Hypothalamus (tissue), 51 donors: Measurements from ENCODE around the gene SYPL2.
"Not testable (repeated sequence)": the region's sequence is repeated elsewhere in the genome, so short reads cannot be mapped to it uniquely, and the experiment has no call there.

Source experiments
- DNase-seq, 51 donors: peaks; one replicate each; lab custom pipeline; 2025; lab: John Stamatoyannopoulos, UW

SYPL2 gene

DNA sequence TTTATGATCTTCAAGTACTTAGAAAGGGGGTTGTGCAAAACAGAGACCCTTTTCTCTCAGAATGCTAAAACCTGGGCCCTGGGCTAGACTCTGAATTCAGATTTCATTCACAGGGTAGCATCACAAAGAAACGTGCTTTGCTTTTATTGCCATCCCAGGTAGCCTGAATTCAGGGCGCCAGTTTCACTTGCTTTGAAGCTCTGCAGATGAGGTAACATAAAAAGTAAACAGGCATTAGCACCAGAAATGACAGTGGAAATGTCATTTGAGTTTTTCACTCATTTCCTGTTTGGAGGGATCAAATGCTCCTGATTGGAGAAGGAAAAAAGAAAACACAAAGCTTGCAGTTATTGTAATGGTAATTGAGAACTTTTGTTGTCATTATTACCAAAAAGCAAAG, 2.6 kb downstream of the SYPL2 start:
- DNase-seq = no peak

DNA sequence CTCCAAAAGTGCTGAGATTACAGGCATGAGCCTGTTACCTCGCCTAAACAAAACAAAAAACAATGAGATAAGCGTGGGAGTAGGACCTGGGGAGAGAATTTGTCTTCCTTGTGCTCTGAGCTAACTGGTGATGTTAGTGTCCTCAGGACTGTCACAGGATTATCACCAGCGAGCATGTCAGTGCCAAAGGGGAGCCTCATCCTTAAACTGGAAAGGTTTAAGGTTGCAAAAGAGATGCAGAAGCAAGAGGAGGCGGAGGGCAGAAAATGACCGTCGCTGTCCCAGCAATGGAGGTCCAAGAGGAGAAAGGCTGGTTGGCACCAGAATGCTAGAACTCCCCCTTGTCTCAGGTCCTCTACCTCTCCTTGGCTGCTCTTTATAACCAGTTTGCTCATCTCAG, 3.9 kb downstream of the SYPL2 start:
- DNase-seq = no peak

DNA sequence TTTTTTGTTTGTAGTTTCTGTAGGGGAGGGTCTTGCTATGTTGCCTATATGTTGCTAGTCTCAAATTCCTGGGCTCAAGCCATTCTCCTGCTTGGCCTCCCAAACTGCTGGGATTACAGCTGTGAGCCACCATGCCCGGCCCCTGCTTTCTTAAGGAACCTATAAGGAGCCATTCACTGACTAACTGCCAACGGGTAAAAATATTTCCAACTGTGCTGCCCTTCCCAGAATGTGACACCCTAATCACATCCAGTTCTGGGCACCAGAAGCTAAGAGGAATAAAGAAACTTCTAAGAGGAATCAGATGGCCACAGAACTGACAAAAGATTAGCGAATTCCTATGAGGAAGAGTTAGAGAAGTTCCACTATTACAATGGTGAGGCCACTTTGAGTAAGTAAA, 6.4 kb downstream of the SYPL2 start:
- DNase-seq = no peak

DNA sequence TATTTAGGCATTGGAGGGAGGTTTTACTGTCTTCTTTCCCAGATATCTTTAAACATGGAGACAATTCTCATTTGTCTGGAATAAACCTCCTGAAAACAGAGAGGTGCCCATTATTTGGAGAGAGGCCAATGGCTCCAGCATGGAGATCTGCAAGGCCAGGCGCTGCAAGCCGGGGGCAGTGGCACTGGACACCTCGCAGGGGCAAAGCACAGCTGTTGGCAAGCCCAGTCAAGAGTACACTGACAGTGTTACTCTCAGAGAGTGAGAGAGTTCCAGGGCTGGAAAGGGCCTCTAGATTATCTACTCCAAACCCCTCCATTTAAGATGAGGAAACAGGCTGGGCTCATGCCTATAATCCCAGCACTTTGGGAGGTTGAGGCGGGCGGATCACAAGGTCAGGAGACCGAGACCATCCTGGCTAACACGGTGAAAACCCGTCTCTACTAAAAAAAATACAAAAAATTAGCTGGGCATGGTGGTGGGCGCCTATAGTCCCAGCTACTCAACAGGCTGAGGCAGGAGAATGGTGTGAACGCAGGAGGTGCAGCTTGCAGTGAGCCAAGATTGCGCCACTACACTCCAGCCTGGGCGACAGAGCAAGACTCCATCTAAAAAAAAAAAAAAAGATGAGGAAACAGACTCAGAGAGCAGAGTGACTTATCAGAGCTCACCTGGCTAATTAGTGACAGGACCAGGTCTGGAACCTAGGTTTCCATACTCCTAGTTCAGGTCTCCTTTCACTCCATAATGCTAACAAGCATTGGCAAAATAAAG, 7.1 kb downstream of the SYPL2 start:
- not testable (repeated sequence) for DNase-seq

DNA sequence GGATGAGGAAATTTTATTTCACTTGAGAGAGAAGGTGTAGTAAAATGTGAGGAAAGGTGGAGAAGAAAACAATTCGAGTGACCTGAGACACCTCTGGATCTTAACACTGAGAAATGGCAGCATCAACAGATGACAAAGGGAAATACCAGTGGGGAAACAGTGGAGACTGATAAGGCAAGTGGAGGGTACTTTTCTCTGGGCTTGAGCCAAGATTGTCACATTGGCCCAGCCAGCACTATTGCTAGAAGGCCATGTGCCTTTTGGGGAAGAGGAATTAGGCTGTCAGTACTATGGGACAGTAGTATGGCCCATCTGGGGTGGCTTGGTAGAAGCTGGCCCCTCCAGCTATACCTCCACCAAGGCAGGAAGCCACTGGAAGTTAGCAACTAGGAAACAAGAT, 8.4 kb downstream of the SYPL2 start:
- DNase-seq = no peak

DNA sequence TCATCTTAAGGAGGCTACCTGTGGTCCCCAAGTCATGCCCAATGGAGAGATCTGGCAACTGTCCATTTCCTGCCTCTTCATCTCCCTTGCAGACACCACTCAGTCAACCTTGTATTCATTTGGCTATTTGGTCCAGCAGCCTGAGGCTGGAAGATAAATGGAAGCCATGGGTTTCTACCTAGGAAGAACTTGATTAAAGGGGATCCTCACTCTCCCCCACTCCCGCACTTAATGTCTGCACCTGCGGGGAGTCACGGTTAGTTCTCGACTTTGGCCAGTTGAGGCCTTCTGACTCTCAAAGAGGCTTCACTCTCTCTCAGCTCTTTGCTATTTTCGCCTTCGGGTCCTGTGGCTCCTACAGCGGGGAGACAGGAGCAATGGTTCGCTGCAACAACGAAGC, 8.9 kb downstream of the SYPL2 start:
- no peak for DNase-seq

DNA sequence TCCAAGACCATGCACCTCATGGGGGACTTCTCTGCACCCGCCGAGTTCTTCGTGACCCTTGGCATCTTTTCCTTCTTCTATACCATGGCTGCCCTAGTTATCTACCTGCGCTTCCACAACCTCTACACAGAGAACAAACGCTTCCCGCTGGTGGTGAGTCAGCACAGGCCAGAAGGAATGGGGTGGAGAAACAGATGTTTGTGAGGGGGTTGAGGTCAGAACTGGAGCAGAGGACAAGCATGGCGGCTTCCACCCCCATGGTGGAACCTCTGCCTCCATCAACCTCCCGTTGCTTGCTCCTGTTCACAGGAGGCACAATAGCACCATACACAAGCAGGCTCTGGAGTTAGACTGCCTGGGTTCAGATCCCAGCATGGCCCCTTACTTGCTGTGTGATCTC, 10.5 kb downstream of the SYPL2 start:
- DNase-seq = no peak

DNA sequence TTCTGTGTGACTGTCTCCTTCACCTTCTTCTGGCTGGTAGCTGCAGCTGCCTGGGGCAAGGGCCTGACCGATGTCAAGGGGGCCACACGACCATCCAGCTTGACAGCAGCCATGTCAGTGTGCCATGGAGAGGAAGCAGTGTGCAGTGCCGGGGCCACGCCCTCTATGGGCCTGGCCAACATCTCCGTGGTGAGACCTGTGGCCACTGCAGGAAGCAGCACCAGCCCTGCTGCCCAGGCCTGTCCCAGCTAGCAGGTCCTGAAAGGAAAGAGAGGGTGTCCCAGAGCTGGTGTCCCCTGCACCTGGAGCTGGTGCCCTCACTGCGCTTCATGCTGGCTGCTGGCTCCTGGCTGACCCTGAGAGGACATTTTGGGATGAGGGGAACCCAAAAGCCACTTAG, 11.5 kb downstream of the SYPL2 start:
- DNase-seq = no peak

DNA sequence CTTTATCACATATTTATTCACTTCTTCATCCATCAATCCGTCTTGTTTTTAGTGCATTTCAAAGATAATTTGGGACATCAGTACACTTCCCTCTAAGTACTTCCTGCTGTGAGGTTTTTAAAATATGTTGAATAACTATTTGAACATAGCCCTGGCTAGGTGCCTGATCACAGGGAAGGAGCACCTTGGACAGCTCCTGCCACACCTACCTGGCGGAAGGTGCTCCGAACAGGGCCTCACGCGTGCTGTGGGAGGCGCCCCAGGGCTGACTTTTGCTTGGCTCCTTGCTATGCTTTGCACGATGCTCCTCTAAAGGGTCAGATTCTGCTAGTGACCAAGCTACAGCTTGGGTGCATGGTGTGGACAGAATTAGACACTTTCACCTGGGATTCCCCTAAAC, 12.5 kb downstream of the SYPL2 start:
- no peak for DNase-seq

DNA sequence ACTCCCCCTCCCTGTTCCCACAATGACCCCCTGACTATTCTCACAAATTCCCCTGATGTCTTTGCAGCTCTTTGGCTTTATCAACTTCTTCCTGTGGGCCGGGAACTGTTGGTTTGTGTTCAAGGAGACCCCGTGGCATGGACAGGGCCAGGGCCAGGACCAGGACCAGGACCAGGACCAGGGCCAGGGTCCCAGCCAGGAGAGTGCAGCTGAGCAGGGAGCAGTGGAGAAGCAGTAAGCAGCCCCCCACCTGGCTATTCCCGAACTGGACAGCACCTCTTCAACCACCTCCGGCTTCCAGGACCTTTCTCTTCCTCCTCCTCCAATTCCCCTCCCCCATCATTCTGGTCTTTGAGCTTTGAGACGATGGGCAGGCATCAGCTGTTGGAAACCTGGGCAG, 13.0 kb downstream of the SYPL2 start:
- DNase-seq = no peak

DNA sequence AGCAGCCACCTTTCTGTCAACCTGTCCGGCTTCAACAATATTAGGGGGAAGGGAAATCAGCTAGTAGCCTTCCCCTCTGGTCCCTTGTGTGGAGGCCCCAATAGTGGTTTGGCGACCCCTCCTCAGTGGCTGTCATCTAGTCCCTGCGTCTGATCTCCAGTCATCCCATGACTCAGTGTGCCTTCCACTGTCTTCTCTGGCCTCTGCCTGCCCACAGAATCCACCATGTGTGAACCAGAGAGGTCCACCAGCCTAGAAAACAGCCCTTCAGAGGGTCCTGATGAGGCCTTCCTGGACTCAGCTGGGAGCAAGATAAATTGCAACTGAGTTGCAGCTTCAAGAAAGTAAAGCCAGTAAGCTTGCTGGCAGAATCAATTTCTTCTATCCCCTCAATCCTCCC, 13.6 kb downstream of the SYPL2 start:
- DNase-seq = no peak

DNA sequence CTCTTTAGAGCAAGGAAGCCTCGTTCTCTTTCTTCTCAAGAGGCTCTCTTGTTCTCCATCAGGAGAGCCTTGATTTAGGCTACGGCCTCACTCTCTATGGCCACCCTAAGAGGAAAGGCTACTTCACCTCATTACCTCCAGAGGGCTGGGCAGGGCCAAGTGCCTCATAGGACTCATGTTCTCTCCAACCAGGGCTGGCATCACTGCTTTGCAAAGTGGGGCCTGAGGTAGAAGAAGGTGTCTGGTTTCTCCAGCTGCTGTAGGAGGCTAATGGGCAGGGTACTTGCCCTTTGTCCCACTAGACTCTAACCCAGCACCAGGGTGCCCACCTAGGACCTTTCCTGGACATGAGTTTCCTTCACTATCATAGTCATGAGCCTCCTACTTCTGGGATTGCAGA, 15.3 kb downstream of the SYPL2 start:
- no peak for DNase-seq

DNA sequence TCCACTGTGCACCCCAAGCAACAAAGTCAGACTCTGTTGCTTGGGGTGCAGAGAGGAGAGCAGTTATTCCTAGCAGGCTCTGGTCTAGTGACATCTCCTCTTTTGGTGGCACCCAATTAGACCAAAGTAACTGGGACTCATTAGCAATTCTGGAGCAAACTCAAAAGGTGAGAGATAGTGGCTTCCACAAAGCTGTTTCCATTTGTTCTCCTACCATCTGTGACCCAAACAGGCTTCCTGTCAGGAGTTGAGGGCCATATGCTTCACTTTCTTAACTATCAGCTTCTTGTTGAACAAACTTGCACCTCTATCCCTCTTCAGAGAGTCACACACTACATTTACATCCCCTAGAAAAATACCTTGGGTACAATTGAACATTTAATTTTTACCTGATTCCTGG, 15.9 kb downstream of the SYPL2 start:
- DNase-seq = no peak

DNA sequence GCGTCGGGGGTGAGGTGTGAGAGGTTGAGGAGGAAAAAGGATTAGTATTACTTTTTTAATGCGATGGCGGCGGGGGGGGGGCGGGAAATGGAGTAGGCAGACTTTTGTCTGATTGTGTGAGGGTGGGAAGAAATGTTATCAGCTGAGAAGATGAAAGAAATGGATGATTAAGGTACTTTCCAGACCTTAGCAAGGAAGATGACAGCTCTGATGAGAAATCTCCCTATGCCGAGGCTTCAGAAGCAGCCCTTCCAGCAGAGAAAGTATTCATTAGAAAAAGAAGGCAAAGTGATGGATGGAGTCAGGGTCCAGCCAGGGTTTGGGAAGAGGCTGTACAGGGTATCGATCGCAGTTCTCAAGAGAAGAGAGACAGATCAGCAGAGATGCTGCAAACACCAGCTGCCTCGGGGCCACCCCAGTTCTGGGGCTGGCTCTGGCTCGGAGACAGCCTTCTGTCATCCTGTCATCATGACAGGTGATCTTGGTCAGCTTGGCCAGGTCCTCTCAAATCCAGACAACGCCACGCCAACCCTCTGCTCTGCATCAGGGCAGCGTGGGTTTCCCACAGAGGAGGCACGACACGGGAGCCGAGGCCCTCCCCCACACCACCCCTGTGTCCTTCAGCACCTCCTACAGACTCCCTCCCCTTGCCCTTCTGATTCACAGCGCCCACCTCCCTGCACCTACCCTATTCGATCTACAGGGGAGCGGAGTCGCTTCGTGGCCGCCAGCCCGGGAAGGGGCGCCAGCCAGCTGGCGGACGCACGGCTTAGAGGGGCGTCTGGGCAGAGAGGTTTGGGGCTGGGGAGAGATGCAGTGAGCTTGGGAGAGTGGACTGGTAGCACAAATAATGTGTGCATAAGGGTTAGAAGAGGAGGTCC, 16.7 kb downstream of the SYPL2 start:
- DNase-seq = peak in 28 of 51 donors; percentile 27 to 83 (median 62)

DNA sequence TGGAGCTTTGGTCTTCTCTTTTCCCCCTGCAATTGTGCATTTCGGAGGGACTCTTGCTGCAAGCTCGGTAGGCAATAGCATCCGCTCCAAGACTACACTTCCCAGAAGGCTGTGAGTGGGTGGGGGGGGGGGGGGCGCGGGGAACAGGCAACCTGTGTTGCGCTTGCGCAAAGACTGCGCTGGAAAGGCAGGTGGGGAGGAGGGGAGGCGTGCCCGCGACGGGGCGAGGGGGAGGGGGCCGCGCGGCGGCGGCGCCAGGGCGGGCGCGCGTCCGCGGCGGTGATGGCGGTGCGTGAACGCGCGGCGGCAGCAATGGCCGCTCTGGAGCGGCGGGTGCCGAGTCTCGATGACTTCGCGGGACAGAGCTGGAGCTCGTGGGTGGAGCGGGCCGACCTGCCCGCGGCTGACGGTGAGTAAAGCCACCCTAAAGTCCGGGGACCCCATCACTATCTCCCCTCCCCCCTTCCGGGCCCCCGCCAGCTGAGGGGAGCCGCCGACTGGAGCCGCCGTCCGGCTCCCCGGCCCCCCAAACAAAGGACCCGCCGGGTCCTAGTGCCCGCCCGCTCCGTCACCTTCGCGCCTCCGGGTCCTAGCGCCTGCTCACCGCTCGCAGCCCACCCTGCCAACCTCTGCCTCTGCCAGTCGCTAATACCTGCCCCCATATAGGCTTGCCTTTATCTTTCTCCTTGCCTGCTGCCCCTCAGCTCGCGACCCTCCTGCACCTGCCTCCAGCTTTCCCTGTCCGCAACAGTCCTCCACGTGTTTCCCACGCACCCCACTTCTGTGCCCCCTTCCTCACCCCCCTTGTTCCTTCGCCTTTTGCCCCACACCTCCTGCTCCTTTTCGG, 17.5 kb downstream of the SYPL2 start, which contains the start of gene ATXN7L2:
Gene ATXN7L2 (plus strand): TSS at position 234 of the 847 bp plus-strand sequence. CDS start 49 bp downstream, at position 283.
- peak; percentile 66 to 99 (median 91) for DNase-seq

DNA sequence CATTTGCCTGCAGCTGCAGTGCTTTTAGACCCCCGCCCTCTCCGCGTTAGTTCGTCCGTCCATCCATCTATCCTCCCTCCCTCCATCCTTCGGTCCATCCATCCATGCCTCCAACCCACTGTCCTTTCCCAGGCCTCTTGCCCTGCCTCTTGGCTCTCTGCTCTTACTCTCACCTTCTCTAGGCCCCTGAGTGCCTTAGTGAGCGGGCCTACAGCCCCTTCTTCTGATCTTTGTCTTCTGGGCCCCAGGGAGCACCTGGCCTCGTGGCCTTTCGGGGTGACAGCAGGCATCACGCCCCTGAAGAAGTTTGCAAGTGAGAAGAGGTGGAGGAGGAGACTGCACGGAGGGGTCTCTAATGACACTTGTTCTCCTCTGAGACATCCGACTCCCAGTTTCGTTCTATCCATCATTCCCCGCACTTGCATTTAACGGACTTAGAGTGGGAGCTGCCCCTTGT, 18.2 kb downstream of the SYPL2 start:
- DNase-seq = no peak

DNA sequence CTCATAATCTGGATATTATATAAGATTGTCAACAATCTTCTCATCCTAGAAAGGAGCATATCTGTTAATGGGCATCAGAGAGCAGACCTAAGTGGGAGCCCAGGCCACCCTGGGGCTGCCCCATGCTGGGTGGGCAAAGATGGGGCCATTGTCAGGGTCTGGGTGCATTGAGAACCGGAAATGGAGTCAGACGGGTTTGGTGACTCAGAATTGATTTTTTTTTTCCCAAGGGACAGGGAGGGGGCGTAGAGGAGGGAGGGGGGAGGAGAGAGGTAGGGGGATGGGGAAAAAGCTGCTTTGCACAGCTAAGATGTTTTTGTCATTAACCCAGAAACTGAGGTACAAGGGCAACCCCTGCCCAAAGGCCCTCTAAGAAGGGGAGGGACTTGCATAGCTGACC, 18.7 kb downstream of the SYPL2 start:
- no peak for DNase-seq

DNA sequence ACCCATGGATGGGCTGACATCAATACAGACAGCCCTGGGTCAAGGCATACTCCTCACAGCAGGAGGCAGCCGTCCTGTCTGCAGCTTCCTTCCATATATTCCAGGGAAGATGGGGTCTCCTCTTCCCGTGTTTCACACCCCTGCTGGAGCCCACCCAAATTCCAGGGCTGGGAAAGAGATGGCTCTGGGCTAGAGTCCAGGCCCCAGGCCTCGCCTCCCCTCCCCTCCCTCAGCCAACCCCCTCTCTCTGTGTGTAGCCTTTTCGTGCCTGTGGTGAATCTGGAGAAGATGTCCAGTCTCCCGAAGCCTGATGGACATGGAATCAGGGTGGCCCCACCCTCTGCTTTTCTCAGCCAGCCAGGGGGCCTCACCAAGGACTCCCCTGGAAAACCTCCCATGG, 20.9 kb downstream of the SYPL2 start:
- DNase-seq = no peak

DNA sequence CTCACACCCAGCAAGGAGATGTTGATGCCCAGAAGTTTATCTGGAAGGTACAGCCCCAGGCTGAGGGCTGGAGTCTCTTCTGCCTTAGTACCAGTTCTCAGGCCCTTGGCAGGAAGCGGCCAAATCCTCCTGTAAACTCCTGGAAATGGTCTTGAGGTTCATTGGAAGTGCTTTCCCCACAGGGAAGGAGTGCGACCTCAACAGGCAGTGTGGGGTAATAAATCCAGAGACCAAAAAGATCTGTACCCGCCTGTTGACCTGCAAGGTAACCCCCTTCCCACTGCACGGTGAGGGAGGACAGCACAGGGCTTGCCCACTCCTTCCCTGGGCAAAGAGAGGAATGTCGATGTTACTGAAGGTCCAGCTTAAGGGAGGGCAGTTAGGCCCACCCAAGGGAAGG, 21.9 kb downstream of the SYPL2 start:
- DNase-seq = no peak

DNA sequence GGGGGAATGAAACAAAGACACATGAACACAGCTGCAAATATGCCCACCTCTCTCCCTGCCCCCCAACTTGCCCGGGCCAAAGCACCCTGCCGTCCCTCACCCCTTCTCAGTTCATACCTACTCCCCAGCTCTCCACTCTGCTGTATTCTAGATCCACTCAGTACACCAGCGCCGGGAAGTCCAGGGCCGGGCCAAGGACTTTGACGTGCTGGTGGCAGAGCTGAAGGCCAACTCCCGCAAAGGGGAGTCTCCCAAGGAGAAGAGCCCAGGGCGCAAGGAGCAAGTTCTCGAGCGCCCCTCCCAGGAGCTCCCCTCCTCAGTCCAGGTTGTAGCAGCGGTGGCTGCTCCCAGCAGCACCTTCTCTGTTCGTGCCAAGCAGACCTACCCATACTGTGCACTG, 22.4 kb downstream of the SYPL2 start:
- no peak for DNase-seq
